Neural progenitor cell (in vitro differentiated cells): ENCODE results near the gene NCAPG2.

Source experiments
- CTCF ChIP-seq: fragments of 200-600 bp; sonication (generic); IDR thresholded peaks from 2 replicates; pipeline ENCODE4 v1.5.1; 2017; ENCODE audit warnings: antibody characterized with exemption, mild to moderate bottlenecking
- EZH2 ChIP-seq: fragments of 200-600 bp; sonication (generic); IDR thresholded peaks from 2 replicates; pipeline ENCODE4 v1.6.1; 2017; ENCODE audit warnings: antibody characterized with exemption, mild to moderate bottlenecking, moderate library complexity
- EZH2phosphoT487 ChIP-seq: fragments of 200-600 bp; sonication (generic); IDR thresholded peaks from 2 replicates; pipeline ENCODE4 v1.6.1; 2017; ENCODE audit warnings: antibody characterized with exemption

GRCh38 chr7:158728911-158729645, 24.5 kb upstream of the NCAPG2 start:
- TF ChIP-seq CTCF (no peak), EZH2 (no peak), EZH2phosphoT487 (no peak)
